ENCODE data around the gene BAD.

- no peak for TF ChIP-seq CTCF (conservative IDR thresholded peaks at IDR 0.05)
- no peak for TF ChIP-seq ZFX (IDR thresholded peaks at IDR 0.05)
Measured at GRCh38 chr11:64268025-64268892, 16.2 kb downstream of the BAD start.
